Testis (tissue), 2 donors: ENCODE data around the gene CPVL.

Source experiments
- CTCF ChIP-seq, 3 experiments: fragments of 450-650 bp in 2 of 3; fragments of 200-600 bp in 1 of 3; sonication (generic) in 1 of 3; IDR thresholded peaks; one replicate each; pipeline ENCODE4 v1.5.1; 2016 to 2019; ENCODE audit warnings: antibody characterized with exemption in 3 of 3, mild to moderate bottlenecking in 2 of 3, moderate library complexity in 1 of 3
- POLR2A ChIP-seq: fragments of 450-650 bp; IDR thresholded peaks from one replicate; pipeline ENCODE4 v1.6.1; 2017; ENCODE audit warnings: antibody characterized with exemption, mild to moderate bottlenecking, moderate library complexity

- TF ChIP-seq CTCF (IDR thresholded peaks at IDR 0.05), result no peak
- no peak for TF ChIP-seq POLR2A
Observed at GRCh38 chr7:29063872-29064271, 82.5 kb downstream of the CPVL start.
